Suprapubic skin (tissue), 4 donors: ENCODE measurements around the gene INPP5K. TPM values are rescaled to one million over a fixed set of nuclear protein-coding genes. Genes with fewer than 3 reads are reported as not detected.

Experiments
- DNase-seq, 2 donors: peaks; one replicate each; pipeline ENCODE4 v3.0.0-alpha.2; 2019; ENCODE audit warnings: low spot score in 2 of 2
- H3K27ac ChIP-seq: fragments of 200-600 bp; sonication (generic); one replicate; pipeline ENCODE4 v1.5.1; 2019
- H3K27me3 ChIP-seq: fragments of 200-600 bp; sonication (generic); one replicate; pipeline ENCODE4 v1.5.1; 2019
- H3K36me3 ChIP-seq: fragments of 200-600 bp; sonication (generic); one replicate; pipeline ENCODE4 v1.5.1; 2019
- H3K4me1 ChIP-seq: fragments of 200-600 bp; sonication (generic); one replicate; pipeline ENCODE4 v1.5.1; 2019
- H3K4me3 ChIP-seq: fragments of 200-600 bp; sonication (generic); one replicate; pipeline ENCODE4 v1.5.1; 2019; ENCODE audit warnings: mild to moderate bottlenecking
- H3K9me3 ChIP-seq: fragments of 200-600 bp; sonication (generic); one replicate; pipeline ENCODE4 v1.5.1; 2019
- EP300 ChIP-seq: sonication (generic); formaldehyde crosslinking; IDR thresholded peaks from one replicate; pipeline ENCODE4 v1.6.1; 2017; ENCODE audit warnings: antibody characterized with exemption
- POLR2A ChIP-seq, 2 donors: fragments of 450-650 bp; IDR thresholded peaks; one replicate each; pipeline ENCODE4 v1.6.1; 2017; ENCODE audit warnings: antibody characterized with exemption in 2 of 2, mild to moderate bottlenecking in 2 of 2, moderate library complexity in 2 of 2
- POLR2AphosphoS5 ChIP-seq, 3 donors: sonication (generic); formaldehyde crosslinking; IDR thresholded peaks; one replicate each; pipeline ENCODE4 v1.6.1; 2017; ENCODE audit warnings: antibody characterized with exemption in 3 of 3
- WGBS: methylation state at CpG from one replicate; pipeline ENCODE4 v1.1.5; 2018; 5-methylcytosine and 5-hydroxymethylcytosine counted together
- total RNA-seq, 4 donors: library from RNA; depleted of rRNA; stranded (reverse); fragments of >200 nt; gene quantifications; one replicate each; pipeline ENCODE4 v1.1.0, GENCODE V29; 2016
- TF ChIP-seq, protein P1 (sequence below), 2 donors: fragments of 200-600 bp in 1 of 2; fragments of 450-650 bp in 1 of 2; sonication (generic) in 1 of 2; IDR thresholded peaks; one replicate each; pipeline ENCODE4 v1.5.1; 2016 to 2019; ENCODE audit warnings: antibody characterized with exemption in 2 of 2, mild to moderate bottlenecking in 1 of 2, moderate library complexity in 1 of 2

The INPP5K gene
- total RNA-seq, 4 donors from 2014 or later: 91.8 to 160 (median 123) TPM

- no peak overlapping the region for H3K27ac ChIP-seq
Observed at GRCh38 chr17:1496869-1497268, 19.5 kb downstream of the INPP5K start.

DNA sequence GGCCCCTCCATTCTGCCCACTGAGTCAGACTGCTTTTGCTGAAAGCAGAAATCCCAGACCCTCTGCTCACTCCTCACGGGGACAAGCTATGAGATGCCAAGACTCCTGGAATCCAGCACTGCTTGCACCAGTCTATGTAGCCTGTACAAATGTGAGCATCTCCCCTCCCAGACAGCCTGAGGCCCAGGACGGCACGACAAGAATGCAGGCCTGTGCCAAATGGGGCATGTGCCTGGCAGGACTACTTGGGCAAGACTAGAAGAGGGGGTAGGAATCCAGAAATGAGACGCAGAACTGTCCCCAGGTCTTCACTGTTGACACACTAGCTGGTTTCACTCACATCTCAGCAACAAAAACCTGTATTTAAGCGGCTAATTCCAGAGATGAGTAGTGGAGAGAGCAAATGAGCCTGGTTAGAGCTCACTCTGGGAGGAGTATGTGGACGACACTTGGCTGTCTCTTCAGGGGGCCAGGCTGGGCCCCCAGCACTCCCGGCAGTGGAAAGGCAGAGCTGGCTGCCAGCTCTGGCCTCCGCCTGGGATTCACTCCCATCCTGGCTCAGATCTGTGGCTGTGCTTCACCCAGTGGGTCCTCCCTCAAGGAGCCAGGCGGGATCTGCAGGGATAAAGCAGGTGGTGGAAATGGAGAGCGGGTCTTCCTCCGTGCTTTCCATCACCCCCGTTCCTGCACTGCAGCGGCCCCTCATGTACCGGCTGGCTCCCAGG is 21.0 kb downstream of the INPP5K start:
- Histone ChIP-seq H3K9me3 (no peaks in the 10 kb centered on the region), H3K36me3 (peaks cover 26% of the 10 kb centered on the region), H3K27ac (no peak overlapping the region), H3K27me3 (no peaks in the 10 kb centered on the region), H3K4me1 (peaks cover 42% of the 10 kb centered on the region), H3K4me3 (no peak overlapping the region)
- peak in 1 of 2 donors; percentile 68 for DNase-seq
- 47% methylated on average over 10 of the region's 14 CpGs for WGBS
- TF ChIP-seq, protein P1, sequence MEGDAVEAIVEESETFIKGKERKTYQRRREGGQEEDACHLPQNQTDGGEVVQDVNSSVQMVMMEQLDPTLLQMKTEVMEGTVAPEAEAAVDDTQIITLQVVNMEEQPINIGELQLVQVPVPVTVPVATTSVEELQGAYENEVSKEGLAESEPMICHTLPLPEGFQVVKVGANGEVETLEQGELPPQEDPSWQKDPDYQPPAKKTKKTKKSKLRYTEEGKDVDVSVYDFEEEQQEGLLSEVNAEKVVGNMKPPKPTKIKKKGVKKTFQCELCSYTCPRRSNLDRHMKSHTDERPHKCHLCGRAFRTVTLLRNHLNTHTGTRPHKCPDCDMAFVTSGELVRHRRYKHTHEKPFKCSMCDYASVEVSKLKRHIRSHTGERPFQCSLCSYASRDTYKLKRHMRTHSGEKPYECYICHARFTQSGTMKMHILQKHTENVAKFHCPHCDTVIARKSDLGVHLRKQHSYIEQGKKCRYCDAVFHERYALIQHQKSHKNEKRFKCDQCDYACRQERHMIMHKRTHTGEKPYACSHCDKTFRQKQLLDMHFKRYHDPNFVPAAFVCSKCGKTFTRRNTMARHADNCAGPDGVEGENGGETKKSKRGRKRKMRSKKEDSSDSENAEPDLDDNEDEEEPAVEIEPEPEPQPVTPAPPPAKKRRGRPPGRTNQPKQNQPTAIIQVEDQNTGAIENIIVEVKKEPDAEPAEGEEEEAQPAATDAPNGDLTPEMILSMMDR (IDR thresholded peaks at IDR 0.05): no peak
- TF ChIP-seq POLR2A (IDR thresholded peaks at IDR 0.05) (no peak), EP300 (no peak), POLR2AphosphoS5 (IDR thresholded peaks at IDR 0.05) (no peak)

More at GRCh38 chr17:1496869-1497268, 19.5 kb downstream of the INPP5K start:
- H3K4me1 ChIP-seq: peaks cover 33% of the 10 kb centered on the region
- H3K9me3 ChIP-seq: no peaks in the 10 kb centered on the region
- WGBS: 99% methylated on average over 12 of the region's 14 CpGs
- H3K36me3 ChIP-seq: peaks cover 26% of the 10 kb centered on the region
- DNase-seq: no peak
- no peak for TF ChIP-seq POLR2A (IDR thresholded peaks at IDR 0.05)
- no peak for TF ChIP-seq POLR2AphosphoS5 (IDR thresholded peaks at IDR 0.05)
- TF ChIP-seq EP300: no peak
- TF ChIP-seq, protein P1 (IDR thresholded peaks at IDR 0.05): no peak
- no peak overlapping the region for H3K4me3 ChIP-seq
- H3K27me3 ChIP-seq: no peaks in the 10 kb centered on the region

- 90% methylated on average over 3 of the region's 11 CpGs for WGBS
- no peak overlapping the region for H3K27ac ChIP-seq
Observed at GRCh38 chr17:1494736-1495253, 21.6 kb downstream of the INPP5K start.

DNA sequence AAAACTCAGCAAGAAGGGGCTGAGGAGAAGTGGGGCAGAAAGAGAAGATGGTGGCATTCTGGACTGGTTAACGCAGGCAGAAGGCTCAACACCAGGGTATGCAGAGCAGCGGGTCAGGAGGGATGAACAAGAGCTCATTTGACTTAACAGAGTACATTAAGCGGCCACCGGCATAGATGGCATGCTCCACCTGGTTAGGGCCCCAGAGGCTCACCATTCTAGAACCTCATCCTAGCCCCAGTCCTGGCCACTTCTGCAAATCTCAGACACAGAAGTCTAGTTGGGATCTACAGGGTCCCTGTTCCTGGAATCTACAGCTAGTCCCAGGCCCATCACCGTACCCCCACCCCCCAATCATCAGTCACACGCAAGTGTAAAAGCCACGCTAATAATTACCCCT is 22.2 kb downstream of the INPP5K start:
- peaks cover 47% of the 10 kb centered on the region for H3K4me1 ChIP-seq
- WGBS: 80% methylated on average over 7 of the region's 7 CpGs
- no peak overlapping the region for H3K27ac ChIP-seq

More at GRCh38 chr17:1494736-1495253, 21.6 kb downstream of the INPP5K start:
- Histone ChIP-seq H3K36me3 (peaks cover 26% of the 10 kb centered on the region), H3K4me3 (no peak overlapping the region), H3K27me3 (no peaks in the 10 kb centered on the region), H3K9me3 (no peaks in the 10 kb centered on the region), H3K4me1 (peaks cover 46% of the 10 kb centered on the region)
- TF ChIP-seq POLR2A (IDR thresholded peaks at IDR 0.05) (no peak), POLR2AphosphoS5 (IDR thresholded peaks at IDR 0.05) (no peak), EP300 (no peak)
- TF ChIP-seq, protein P1 (IDR thresholded peaks at IDR 0.05): no peak
- peak in 1 of 2 donors; percentile 59 for DNase-seq

GRCh38 chr17:1493291-1493980 is 23.0 kb downstream of the INPP5K start:
- peak in 1 of 2 donors; percentile 77 for DNase-seq
- H3K4me1 ChIP-seq: peaks cover 48% of the 10 kb centered on the region

More for the DNA sequence above, 22.2 kb downstream of the INPP5K start:
- Histone ChIP-seq H3K9me3 (no peaks in the 10 kb centered on the region), H3K4me3 (no peak overlapping the region), H3K36me3 (peaks cover 26% of the 10 kb centered on the region), H3K27me3 (no peaks in the 10 kb centered on the region)
- TF ChIP-seq EP300 (no peak), POLR2A (IDR thresholded peaks at IDR 0.05) (no peak)
- DNase-seq: peak in 1 of 2 donors; percentile 60

More at GRCh38 chr17:1493291-1493980, 23.0 kb downstream of the INPP5K start:
- Histone ChIP-seq H3K27ac (peak overlapping the region; percentile 94), H3K27me3 (no peaks in the 10 kb centered on the region), H3K36me3 (peaks cover 26% of the 10 kb centered on the region), H3K9me3 (no peaks in the 10 kb centered on the region), H3K4me3 (peak overlapping the region; percentile 86)
- TF ChIP-seq EP300: no peak
- 61% methylated on average over 9 of the region's 23 CpGs for WGBS
